Hepatocyte (in vitro differentiated cells): Measurements from ENCODE around the gene MED15.

ENCODE experiments used
- CTCF ChIP-seq: fragments of 200-600 bp; sonication (generic); IDR thresholded peaks from 2 replicates; pipeline ENCODE4 v1.5.1; 2016; ENCODE audit warnings: antibody characterized with exemption, mild to moderate bottlenecking; ENCODE audit not compliant: poor library complexity
- EZH2 ChIP-seq: fragments of 200-600 bp; sonication (generic); IDR thresholded peaks from 2 replicates; pipeline ENCODE4 v1.6.1; 2016; ENCODE audit warnings: antibody characterized with exemption, mild to moderate bottlenecking, borderline replicate concordance
- EZH2phosphoT487 ChIP-seq: fragments of 200-600 bp; sonication (generic); IDR thresholded peaks from one replicate; pipeline ENCODE4 v1.6.1; 2018; ENCODE audit warnings: antibody characterized with exemption, mild to moderate bottlenecking, low read depth, moderate library complexity; ENCODE audit not compliant: unreplicated experiment, severe bottlenecking

GRCh38 chr22:20487715-20488114 lies 19.7 kb upstream of the MED15 start:
- TF ChIP-seq CTCF, result no peak
- TF ChIP-seq EZH2, result no peak
- TF ChIP-seq EZH2phosphoT487, result no peak
